Astrocyte (in vitro differentiated cells and primary cell): Measurements from ENCODE around the gene CTTN. TPM values are rescaled to one million over a fixed set of nuclear protein-coding genes. Genes with fewer than 3 reads are reported as not detected.

Experiments
- DNase-seq: peaks from one replicate; pipeline ENCODE4 v3.0.0-alpha.2; 2010; ENCODE audit warnings: low read depth
- FAIRE-seq: peaks from 2 replicates; lab custom pipeline; 2011; peaks lifted over from hg19 to GRCh38; lab: Jason Lieb, UNC
- H2AFZ ChIP-seq: 2 replicates; pipeline ENCODE4 v1.6.0; 2012; ENCODE audit warnings: low read depth, low read length, inconsistent platforms
- H3K27ac ChIP-seq: 2 replicates; pipeline ENCODE4 v1.5.1; 2011; ENCODE audit warnings: low read depth, low read length, inconsistent platforms
- H3K27me3 ChIP-seq: 2 replicates; pipeline ENCODE4 v1.6.0; 2011; ENCODE audit warnings: low read length, inconsistent platforms; ENCODE audit not compliant: insufficient read depth
- H3K36me3 ChIP-seq: 2 replicates; pipeline ENCODE4 v1.5.1; 2011; ENCODE audit warnings: low read length, inconsistent platforms; ENCODE audit not compliant: insufficient read depth
- H3K4me1 ChIP-seq: 2 replicates; pipeline ENCODE4 v1.5.1; 2011; ENCODE audit warnings: low read length, inconsistent platforms; ENCODE audit not compliant: insufficient read depth
- H3K4me2 ChIP-seq: 2 replicates; pipeline ENCODE4 v1.6.0; 2012; ENCODE audit warnings: low read length, inconsistent platforms
- H3K4me3 ChIP-seq: 2 replicates; pipeline ENCODE4 v1.5.1; 2011; ENCODE audit warnings: low read depth, mild to moderate bottlenecking, low read length, inconsistent platforms; ENCODE audit not compliant: insufficient read depth
- H3K79me2 ChIP-seq: 2 replicates; pipeline ENCODE4 v1.6.0; 2012; ENCODE audit warnings: mild to moderate bottlenecking, low read length, inconsistent platforms; ENCODE audit not compliant: insufficient read depth
- H3K9ac ChIP-seq: 2 replicates; pipeline ENCODE4 v1.6.0; 2012; ENCODE audit warnings: mild to moderate bottlenecking, low read length, inconsistent platforms
- H3K9me3 ChIP-seq: 2 replicates; pipeline ENCODE4 v1.5.1; 2012; ENCODE audit warnings: low read depth, mild to moderate bottlenecking, low read length, inconsistent platforms; ENCODE audit not compliant: insufficient read depth
- H4K20me1 ChIP-seq: 2 replicates; pipeline ENCODE4 v1.6.0; 2012; ENCODE audit warnings: low read length, inconsistent platforms; ENCODE audit not compliant: insufficient read depth
- H3K27ac Mint-ChIP-seq: one replicate; pipeline ENCODE4 v1.8.0; 2021; ENCODE audit warnings: mild to moderate bottlenecking, mixed read lengths; ENCODE audit not compliant: unreplicated experiment
- H3K27me3 Mint-ChIP-seq: one replicate; pipeline ENCODE4 v1.8.0; 2021; ENCODE audit warnings: low read depth, mixed read lengths; ENCODE audit not compliant: unreplicated experiment
- H3K36me3 Mint-ChIP-seq: one replicate; pipeline ENCODE4 v1.8.0; 2021; ENCODE audit warnings: low read depth, mixed read lengths; ENCODE audit not compliant: unreplicated experiment
- H3K4me1 Mint-ChIP-seq: one replicate; pipeline ENCODE4 v1.8.0; 2021; ENCODE audit warnings: low read depth, mixed read lengths; ENCODE audit not compliant: unreplicated experiment
- H3K4me3 Mint-ChIP-seq: one replicate; pipeline ENCODE4 v1.8.0; 2021; ENCODE audit warnings: mild to moderate bottlenecking, moderate library complexity, mixed read lengths; ENCODE audit not compliant: unreplicated experiment
- H3K9me3 Mint-ChIP-seq: one replicate; pipeline ENCODE4 v1.8.0; 2021; ENCODE audit warnings: mild to moderate bottlenecking, mixed read lengths; ENCODE audit not compliant: unreplicated experiment
- EZH2 ChIP-seq: IDR thresholded peaks from 2 replicates; pipeline ENCODE4 v1.6.1; 2012; ENCODE audit warnings: mild to moderate bottlenecking, low read length, inconsistent platforms; ENCODE audit not compliant: insufficient read depth
- total RNA-seq: library from RNA; stranded (reverse); gene quantifications from 2 replicates; pipeline ENCODE4 v1.2.1, GENCODE V29; 2021
- TF ChIP-seq, protein P1 (sequence below): IDR thresholded peaks from 2 replicates; pipeline ENCODE4 v1.5.1; 2011; ENCODE audit warnings: low read depth, mild to moderate bottlenecking, inconsistent platforms, low read length, moderate library complexity; ENCODE audit not compliant: insufficient read depth

CTTN gene
- total RNA-seq, 1 donor from 2014 or later, result 344 TPM

DNA sequence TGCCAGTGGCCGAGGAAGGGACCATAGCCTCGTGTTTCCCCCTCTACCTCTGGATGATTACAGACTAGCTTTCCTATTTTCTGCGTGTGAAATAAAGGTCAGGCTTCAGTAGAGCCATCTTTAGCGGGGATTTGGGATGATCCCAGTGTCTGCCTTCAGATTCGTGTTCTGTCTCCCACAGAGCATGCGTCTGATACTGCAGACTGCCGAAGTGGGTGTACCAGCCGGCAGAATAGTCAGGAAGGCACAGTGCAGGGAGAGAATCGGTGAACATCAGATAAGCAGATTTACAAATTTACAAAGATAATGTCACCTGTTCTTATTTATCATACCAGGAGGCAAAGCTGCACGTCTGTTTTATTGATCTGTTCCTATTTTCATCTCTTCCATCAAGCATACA, 11.1 kb downstream of the CTTN start:
- no peaks in the 10 kb centered on the region for H3K9me3 Mint-ChIP-seq
- TF ChIP-seq, protein P1, sequence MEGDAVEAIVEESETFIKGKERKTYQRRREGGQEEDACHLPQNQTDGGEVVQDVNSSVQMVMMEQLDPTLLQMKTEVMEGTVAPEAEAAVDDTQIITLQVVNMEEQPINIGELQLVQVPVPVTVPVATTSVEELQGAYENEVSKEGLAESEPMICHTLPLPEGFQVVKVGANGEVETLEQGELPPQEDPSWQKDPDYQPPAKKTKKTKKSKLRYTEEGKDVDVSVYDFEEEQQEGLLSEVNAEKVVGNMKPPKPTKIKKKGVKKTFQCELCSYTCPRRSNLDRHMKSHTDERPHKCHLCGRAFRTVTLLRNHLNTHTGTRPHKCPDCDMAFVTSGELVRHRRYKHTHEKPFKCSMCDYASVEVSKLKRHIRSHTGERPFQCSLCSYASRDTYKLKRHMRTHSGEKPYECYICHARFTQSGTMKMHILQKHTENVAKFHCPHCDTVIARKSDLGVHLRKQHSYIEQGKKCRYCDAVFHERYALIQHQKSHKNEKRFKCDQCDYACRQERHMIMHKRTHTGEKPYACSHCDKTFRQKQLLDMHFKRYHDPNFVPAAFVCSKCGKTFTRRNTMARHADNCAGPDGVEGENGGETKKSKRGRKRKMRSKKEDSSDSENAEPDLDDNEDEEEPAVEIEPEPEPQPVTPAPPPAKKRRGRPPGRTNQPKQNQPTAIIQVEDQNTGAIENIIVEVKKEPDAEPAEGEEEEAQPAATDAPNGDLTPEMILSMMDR, result no peak
- no peak for TF ChIP-seq EZH2
- no peak overlapping the region for H3K9ac ChIP-seq
- no peaks in the 10 kb centered on the region for H3K27me3 ChIP-seq
- no peak for DNase-seq
- no peak overlapping the region for H2AFZ ChIP-seq
- no peak overlapping the region for H3K4me3 Mint-ChIP-seq
- H3K36me3 Mint-ChIP-seq, result peaks cover 22% of the 10 kb centered on the region
- H3K4me1 ChIP-seq, result peaks cover 3% of the 10 kb centered on the region
- H3K36me3 ChIP-seq, result peaks cover 72% of the 10 kb centered on the region
- no peak for FAIRE-seq
- no peak overlapping the region for H3K27ac ChIP-seq
- H3K4me2 ChIP-seq, result no peak overlapping the region
- H4K20me1 ChIP-seq, result peaks cover 93% of the 10 kb centered on the region
- H3K27ac Mint-ChIP-seq, result no peak overlapping the region
- no peaks in the 10 kb centered on the region for H3K9me3 ChIP-seq
- H3K27me3 Mint-ChIP-seq, result no peaks in the 10 kb centered on the region
- H3K79me2 ChIP-seq, result peaks cover 77% of the 10 kb centered on the region
- H3K4me3 ChIP-seq, result no peak overlapping the region
- H3K4me1 Mint-ChIP-seq, result peaks cover 10% of the 10 kb centered on the region

DNA sequence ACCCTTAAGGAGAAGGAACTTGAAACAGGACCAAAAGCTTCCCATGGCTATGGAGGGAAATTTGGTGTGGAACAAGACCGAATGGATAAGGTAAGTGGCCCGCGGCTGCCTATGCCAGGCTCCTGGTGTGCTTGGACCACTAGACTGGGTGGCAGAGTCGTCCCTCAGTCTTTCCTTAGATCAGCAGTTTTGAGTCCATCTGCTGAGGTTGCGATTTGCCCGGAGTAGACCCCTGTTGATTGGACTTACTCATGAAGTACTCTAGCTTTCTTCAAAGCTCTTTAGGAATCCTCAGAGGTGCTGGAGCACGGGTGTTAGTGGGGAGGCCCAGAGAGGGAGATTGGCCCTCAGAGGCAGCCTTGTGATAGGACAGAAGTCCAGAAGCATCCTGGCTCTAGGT, 11.5 kb downstream of the CTTN start:
- Histone ChIP-seq H2AFZ (no peak overlapping the region), H3K4me2 (no peak overlapping the region), H3K27ac (no peak overlapping the region), H3K27me3 (no peaks in the 10 kb centered on the region), H3K4me3 (no peak overlapping the region), H3K9ac (no peak overlapping the region), H4K20me1 (peaks cover 93% of the 10 kb centered on the region), H3K9me3 (no peaks in the 10 kb centered on the region), H3K36me3 (peaks cover 72% of the 10 kb centered on the region), H3K79me2 (peaks cover 73% of the 10 kb centered on the region), H3K4me1 (peaks cover 7% of the 10 kb centered on the region)
- no peak overlapping the region for H3K4me3 Mint-ChIP-seq
- H3K27ac Mint-ChIP-seq, result no peak overlapping the region
- no peaks in the 10 kb centered on the region for H3K9me3 Mint-ChIP-seq
- H3K36me3 Mint-ChIP-seq, result peaks cover 25% of the 10 kb centered on the region
- no peak for TF ChIP-seq EZH2
- TF ChIP-seq, protein P1, result no peak
- FAIRE-seq, result no peak
- H3K27me3 Mint-ChIP-seq, result no peaks in the 10 kb centered on the region
- peaks cover 13% of the 10 kb centered on the region for H3K4me1 Mint-ChIP-seq
- no peak for DNase-seq

DNA sequence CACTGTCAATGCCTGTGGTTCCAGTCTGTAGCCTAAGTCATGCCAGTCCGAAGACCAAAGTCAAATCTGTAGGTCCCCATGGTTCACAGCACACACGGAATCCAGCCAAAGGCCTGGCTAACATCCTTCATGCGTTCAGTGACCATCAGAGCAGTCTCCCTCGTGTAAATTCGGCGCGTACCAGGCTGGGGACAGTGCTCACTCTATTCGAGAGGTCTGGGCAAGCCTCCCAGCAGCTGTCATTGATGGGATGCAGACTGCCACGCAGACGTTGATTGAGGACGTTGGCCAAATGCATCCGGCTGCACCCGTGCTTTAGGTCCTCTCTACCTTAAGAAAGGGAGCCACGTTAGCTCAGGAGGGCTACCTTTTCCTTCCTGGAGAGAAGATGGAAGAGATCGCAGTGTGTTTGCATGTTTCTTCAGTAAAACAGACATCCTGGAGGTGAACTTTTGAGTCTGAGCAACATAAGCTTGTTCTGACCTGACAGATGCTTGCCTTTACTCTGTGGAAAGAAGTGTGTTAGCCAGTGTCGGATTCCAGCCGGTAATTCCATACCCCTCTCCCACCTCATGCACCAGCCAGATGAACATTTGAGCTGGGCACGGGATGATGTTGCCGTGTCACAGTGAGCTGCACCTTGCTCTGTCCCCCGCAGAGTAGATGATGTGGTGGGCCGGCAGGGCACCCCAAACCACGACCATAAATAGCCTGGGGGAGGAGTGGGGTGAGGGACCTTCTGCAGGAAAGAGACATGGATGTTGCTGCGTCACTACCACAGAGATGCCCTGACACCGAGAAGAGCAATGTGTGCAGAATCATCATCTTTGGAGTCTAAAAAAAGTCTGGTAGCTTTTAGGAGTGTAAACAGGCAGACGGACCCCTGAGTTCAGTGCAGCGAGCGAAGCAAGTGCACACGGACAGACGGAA, 12.2 kb downstream of the CTTN start:
- Histone ChIP-seq H3K4me1 (peaks cover 14% of the 10 kb centered on the region), H3K36me3 (peaks cover 74% of the 10 kb centered on the region), H3K79me2 (peaks cover 66% of the 10 kb centered on the region), H3K4me3 (no peak overlapping the region), H3K4me2 (no peak overlapping the region), H3K27me3 (no peaks in the 10 kb centered on the region), H4K20me1 (peaks cover 93% of the 10 kb centered on the region), H3K27ac (no peak overlapping the region), H3K9ac (no peak overlapping the region), H3K9me3 (no peaks in the 10 kb centered on the region), H2AFZ (no peak overlapping the region)
- TF ChIP-seq, protein P1, result no peak
- no peak for TF ChIP-seq EZH2
- FAIRE-seq (no peak), DNase-seq (no peak)
- peak overlapping the region; percentile 47 for H3K27ac Mint-ChIP-seq
- no peak overlapping the region for H3K4me3 Mint-ChIP-seq
- no peaks in the 10 kb centered on the region for H3K9me3 Mint-ChIP-seq
- H3K4me1 Mint-ChIP-seq, result peaks cover 16% of the 10 kb centered on the region
- H3K27me3 Mint-ChIP-seq, result no peaks in the 10 kb centered on the region
- H3K36me3 Mint-ChIP-seq, result peaks cover 31% of the 10 kb centered on the region
